CD14-positive monocyte (primary cell): ENCODE results near the gene DIPK1A. TPM values are rescaled to one million over a fixed set of nuclear protein-coding genes. Genes with fewer than 3 reads are reported as not detected.

ENCODE experiments used
- DNase-seq, 3 donors: peaks; one replicate each; pipeline ENCODE4 v3.0.0-alpha.2; 2011 to 2022
- H2AFZ ChIP-seq: 2 replicates; pipeline ENCODE4 v1.6.0; 2012; ENCODE audit warnings: mild to moderate bottlenecking, low read depth, low read length, inconsistent platforms; ENCODE audit not compliant: insufficient read depth, poor library complexity, severe bottlenecking
- H3K27ac ChIP-seq, 2 donors: 1 replicate in 1 of 2; 2 replicates in 1 of 2; pipeline ENCODE4 v1.5.1; 2012 to 2013; ENCODE audit warnings: low read length in 2 of 2, control low read depth in 1 of 2, inconsistent platforms in 1 of 2, low read depth in 1 of 2, mild to moderate bottlenecking in 1 of 2
- H3K27me3 ChIP-seq, 2 donors: one replicate each; pipeline versions ENCODE4 v1.6.0 to v1.6.1; 2011 to 2013; ENCODE audit warnings: low read length in 2 of 2; ENCODE audit not compliant: control insufficient read depth in 2 of 2, insufficient read depth in 2 of 2
- H3K36me3 ChIP-seq, 2 donors: replicated peaks in 1 of 2; 1 replicate in 1 of 2; 2 replicates in 1 of 2; pipeline versions ENCODE4 v1.5.1 to v1.6.1; 2012 to 2013; ENCODE audit warnings: low read length in 2 of 2, control low read depth in 1 of 2, inconsistent platforms in 1 of 2, mild to moderate bottlenecking in 1 of 2; ENCODE audit not compliant: insufficient read depth in 2 of 2, control insufficient read depth in 1 of 2
- H3K4me1 ChIP-seq, 2 donors: 1 replicate in 1 of 2; 2 replicates in 1 of 2; pipeline versions ENCODE4 v1.5.1 to v1.6.1; 2012 to 2013; ENCODE audit warnings: low read length in 2 of 2, control low read depth in 1 of 2, inconsistent platforms in 1 of 2, mild to moderate bottlenecking in 1 of 2, moderate library complexity in 1 of 2; ENCODE audit not compliant: insufficient read depth in 2 of 2, control insufficient read depth in 1 of 2
- H3K4me2 ChIP-seq: replicated peaks from 2 replicates; pipeline ENCODE3; 2012; ENCODE audit warnings: low read length, moderate library complexity, mild to moderate bottlenecking; ENCODE audit not compliant: poor library complexity, severe bottlenecking; ENCODE audit errors: extremely low read depth
- H3K4me3 ChIP-seq, 3 experiments: fragments of 200-600 bp in 1 of 3; sonication (generic) in 1 of 3; replicated peaks in 1 of 3; 1 replicate in 2 of 3; 2 replicates in 1 of 3; pipeline ENCODE4 v1.5.1; 2011 to 2013; ENCODE audit warnings: low read length in 3 of 3, mild to moderate bottlenecking in 3 of 3, control low read depth in 2 of 3, low read depth in 2 of 3, inconsistent platforms in 1 of 3, moderate library complexity in 1 of 3
- H3K79me2 ChIP-seq: 2 replicates; pipeline ENCODE4 v1.6.0; 2012; ENCODE audit warnings: mild to moderate bottlenecking, control low read depth, inconsistent platforms, low read length, moderate library complexity; ENCODE audit not compliant: insufficient read depth
- H3K9ac ChIP-seq: 2 replicates; pipeline ENCODE4 v1.6.0; 2017; ENCODE audit warnings: low read length, mild to moderate bottlenecking; ENCODE audit not compliant: insufficient read depth, poor library complexity, severe bottlenecking
- H3K9me3 ChIP-seq, 2 donors: replicated peaks in 1 of 2; 1 replicate in 1 of 2; 2 replicates in 1 of 2; pipeline versions ENCODE4 v1.5.1 to v1.6.1; 2012 to 2013; ENCODE audit warnings: low read length in 2 of 2, control low read depth in 1 of 2; ENCODE audit not compliant: control insufficient read depth in 1 of 2, insufficient read depth in 1 of 2
- H4K20me1 ChIP-seq: 2 replicates; pipeline ENCODE4 v1.6.0; 2012; ENCODE audit warnings: mild to moderate bottlenecking, low read length, control low read depth, moderate library complexity; ENCODE audit not compliant: insufficient read depth
- H3K27ac Mint-ChIP-seq, 7 donors: one replicate each; pipeline ENCODE4 v1.8.0; 2020; ENCODE audit warnings: mild to moderate bottlenecking in 7 of 7, mixed read lengths in 7 of 7, moderate library complexity in 6 of 7, inconsistent platforms in 2 of 7
- H3K27me3 Mint-ChIP-seq, 3 donors: one replicate each; pipeline ENCODE4 v1.8.0; 2021 to 2022; ENCODE audit warnings: low read depth in 3 of 3, mild to moderate bottlenecking in 3 of 3, mixed read lengths in 3 of 3, moderate library complexity in 3 of 3, inconsistent platforms in 1 of 3
- H3K36me3 Mint-ChIP-seq, 2 donors: one replicate each; pipeline ENCODE4 v1.8.0; 2020; ENCODE audit warnings: mixed read lengths in 2 of 2, inconsistent platforms in 1 of 2, mild to moderate bottlenecking in 1 of 2
- H3K4me1 Mint-ChIP-seq: one replicate; pipeline ENCODE4 v1.8.0; 2020; ENCODE audit warnings: mild to moderate bottlenecking, mixed read lengths
- H3K4me3 Mint-ChIP-seq, 2 donors: one replicate each; pipeline ENCODE4 v1.8.0; 2020; ENCODE audit warnings: mild to moderate bottlenecking in 2 of 2, mixed read lengths in 2 of 2, moderate library complexity in 1 of 2
- H3K9me3 Mint-ChIP-seq, 7 donors: one replicate each; pipeline ENCODE4 v1.8.0; 2020 to 2022; ENCODE audit warnings: mixed read lengths in 7 of 7, mild to moderate bottlenecking in 6 of 7, moderate library complexity in 6 of 7, inconsistent platforms in 2 of 7
- WGBS: methylation state at CpG from one replicate; pipeline ENCODE4 v1.1.5; 2013; ENCODE audit warnings: missing lambda C conversion rate; ENCODE audit not compliant: insufficient coverage; 5-methylcytosine and 5-hydroxymethylcytosine counted together
- intact Hi-C, 2 donors: fragments of 100-400 bp; cut with micrococcal nuclease; formaldehyde crosslinking; loops; one replicate each; pipeline versions ENCODE4 v1.15.0 to v1.15.1; 2023
- polyA plus RNA-seq, 3 donors: library from polyadenylated mRNA; depleted of rRNA in 1 of 3; unstranded in 2 of 3; stranded (reverse) in 1 of 3; fragments of 300-500 nt in 2 of 3; fragments of >200 nt in 1 of 3; fragmentation: Illumina TruSeq in 2 of 3; gene quantifications; 1 replicate in 2 of 3; 2 replicates in 1 of 3; pipeline ENCODE4 v1.2.3, GENCODE V29; 2012 to 2021
- TF ChIP-seq, protein P1 (sequence below): fragments of 200-600 bp; IDR thresholded peaks from one replicate; pipeline ENCODE4 v1.8.0; 2022; ENCODE audit warnings: antibody characterized with exemption, mild to moderate bottlenecking

The DIPK1A gene
- polyA plus RNA-seq, 3 donors, result 0.45 to 1.4 (median 0.83) TPM

DNA sequence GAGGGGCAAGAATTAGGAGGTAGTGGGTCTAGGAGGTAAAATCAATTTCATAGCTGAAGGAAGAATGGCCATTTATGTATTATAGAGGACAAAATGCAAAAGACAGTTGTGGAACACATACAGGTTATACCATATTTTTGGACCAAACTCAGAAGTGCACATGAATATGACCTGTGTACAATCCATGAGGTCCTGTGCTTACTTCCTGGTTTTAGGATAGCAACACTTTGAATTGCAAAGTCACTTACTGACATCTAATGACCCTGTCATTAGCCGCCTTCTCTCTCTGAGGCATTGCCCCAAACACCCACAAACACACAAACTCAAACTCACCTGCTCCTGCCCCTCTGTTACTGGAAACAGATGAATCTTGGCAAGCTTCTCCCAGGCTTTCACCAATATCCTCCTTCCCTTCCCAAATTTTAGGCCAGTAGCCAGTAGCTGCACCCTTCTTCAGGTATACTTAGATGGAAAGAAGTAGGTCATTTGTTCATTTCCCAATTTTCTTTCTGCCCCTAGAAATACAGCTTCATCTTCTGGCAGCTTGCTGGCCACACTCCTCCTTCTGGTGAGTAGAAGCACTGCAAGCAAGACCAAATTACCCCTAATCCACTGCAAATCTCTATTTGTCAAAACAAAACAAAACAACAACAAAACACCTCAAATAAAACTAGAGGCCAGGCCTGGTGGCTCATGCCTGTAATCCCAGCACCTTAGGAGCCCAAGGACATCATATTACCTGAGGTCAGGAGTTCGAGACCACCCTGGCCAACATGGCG, 143.1 kb downstream of the DIPK1A start:
- peak; percentile 32 to 57 (median 46) for DNase-seq
- no peaks in the 10 kb centered on the region for H4K20me1 ChIP-seq
- no peak overlapping the region for H3K4me3 ChIP-seq
- H3K4me3 Mint-ChIP-seq, result no peak overlapping the region
- peak overlapping the region in 1 of 7 donors; percentile 24 for H3K27ac Mint-ChIP-seq
- H3K4me1 ChIP-seq, result no peaks in the 10 kb centered on the region
- H3K27ac ChIP-seq, result no peak overlapping the region
- H3K79me2 ChIP-seq, result no peaks in the 10 kb centered on the region
- intact Hi-C loops, result loop anchor here in 1 of 2 donors (5.0 kb wide), 1 partner anchor 71 kb away; no protein-coding TSS in a partner anchor
- H3K9me3 Mint-ChIP-seq, result peaks cover 0 to 4% (median 0%) of the 10 kb centered on the region in 7 donors
- no peaks in the 10 kb centered on the region for H3K36me3 ChIP-seq
- no peak overlapping the region for H3K9ac ChIP-seq
- H3K27me3 ChIP-seq, result no peaks in the 10 kb centered on the region
- H3K4me2 ChIP-seq, result no peak overlapping the region
- H2AFZ ChIP-seq, result peak overlapping the region; percentile 10
- TF ChIP-seq, protein P1, sequence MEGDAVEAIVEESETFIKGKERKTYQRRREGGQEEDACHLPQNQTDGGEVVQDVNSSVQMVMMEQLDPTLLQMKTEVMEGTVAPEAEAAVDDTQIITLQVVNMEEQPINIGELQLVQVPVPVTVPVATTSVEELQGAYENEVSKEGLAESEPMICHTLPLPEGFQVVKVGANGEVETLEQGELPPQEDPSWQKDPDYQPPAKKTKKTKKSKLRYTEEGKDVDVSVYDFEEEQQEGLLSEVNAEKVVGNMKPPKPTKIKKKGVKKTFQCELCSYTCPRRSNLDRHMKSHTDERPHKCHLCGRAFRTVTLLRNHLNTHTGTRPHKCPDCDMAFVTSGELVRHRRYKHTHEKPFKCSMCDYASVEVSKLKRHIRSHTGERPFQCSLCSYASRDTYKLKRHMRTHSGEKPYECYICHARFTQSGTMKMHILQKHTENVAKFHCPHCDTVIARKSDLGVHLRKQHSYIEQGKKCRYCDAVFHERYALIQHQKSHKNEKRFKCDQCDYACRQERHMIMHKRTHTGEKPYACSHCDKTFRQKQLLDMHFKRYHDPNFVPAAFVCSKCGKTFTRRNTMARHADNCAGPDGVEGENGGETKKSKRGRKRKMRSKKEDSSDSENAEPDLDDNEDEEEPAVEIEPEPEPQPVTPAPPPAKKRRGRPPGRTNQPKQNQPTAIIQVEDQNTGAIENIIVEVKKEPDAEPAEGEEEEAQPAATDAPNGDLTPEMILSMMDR, result peak; percentile 82
- WGBS, result 83% methylated on average over 2 of the region's 3 CpGs
- H3K36me3 Mint-ChIP-seq, result no peaks in the 10 kb centered on the region
- no peaks in the 10 kb centered on the region for H3K9me3 ChIP-seq
- peaks cover 11% of the 10 kb centered on the region for H3K4me1 Mint-ChIP-seq
- peaks cover 0 to 9% (median 5%) of the 10 kb centered on the region in 3 donors for H3K27me3 Mint-ChIP-seq

DNA sequence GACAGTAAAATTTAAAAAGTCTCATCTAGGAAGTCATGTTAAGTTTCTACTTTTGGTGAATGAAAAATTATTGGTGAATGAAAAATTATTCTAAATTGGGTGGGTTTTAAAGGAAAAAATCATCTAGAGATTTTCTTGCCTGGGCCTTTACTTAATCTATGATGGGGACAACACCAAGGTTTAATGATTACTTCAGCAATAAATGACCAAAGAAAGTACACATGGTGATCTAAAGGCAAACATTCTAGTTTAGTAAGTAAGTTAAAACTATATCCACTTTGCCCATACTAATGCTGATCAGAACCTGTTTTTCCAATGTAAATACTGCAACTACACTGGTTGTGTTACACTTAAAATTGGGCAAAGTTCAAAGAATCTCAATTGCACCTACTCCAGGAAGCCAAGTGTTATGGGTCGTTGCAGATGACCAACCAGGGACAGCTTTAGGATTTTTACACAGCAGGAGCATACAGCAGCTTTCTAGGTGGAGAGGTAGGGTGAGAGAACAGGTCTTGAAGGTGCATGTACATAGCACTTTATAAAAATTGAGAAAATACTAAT, 144.0 kb downstream of the DIPK1A start:
- H2AFZ ChIP-seq, result peak overlapping the region; percentile 7
- no CpG with 5 or more reads among the region's 1 CpG for WGBS
- H3K9me3 Mint-ChIP-seq, result peaks cover 0 to 3% (median 0%) of the 10 kb centered on the region in 7 donors

More for the DNA sequence above, 144.0 kb downstream of the DIPK1A start:
- Mint-ChIP-seq H3K36me3 (no peaks in the 10 kb centered on the region), H3K27me3 (peaks cover 0 to 9% (median 5%) of the 10 kb centered on the region in 3 donors), H3K4me1 (peaks cover 11% of the 10 kb centered on the region), H3K4me3 (no peak overlapping the region), H3K27ac (no peak overlapping the region)
- Histone ChIP-seq H3K4me3 (no peak overlapping the region), H3K79me2 (no peaks in the 10 kb centered on the region), H3K4me2 (no peak overlapping the region), H4K20me1 (no peaks in the 10 kb centered on the region), H3K27ac (no peak overlapping the region), H3K9ac (no peak overlapping the region), H3K4me1 (no peaks in the 10 kb centered on the region), H3K9me3 (no peaks in the 10 kb centered on the region), H3K36me3 (no peaks in the 10 kb centered on the region), H3K27me3 (no peaks in the 10 kb centered on the region)
- TF ChIP-seq, protein P1, result no peak
- DNase-seq, result no peak
- intact Hi-C loops, result loop anchor here in 1 of 2 donors (5.0 kb wide), 1 partner anchor 70 kb away; no protein-coding TSS in a partner anchor
